ENCODE data around the gene MED15.

MED15 gene

DNA sequence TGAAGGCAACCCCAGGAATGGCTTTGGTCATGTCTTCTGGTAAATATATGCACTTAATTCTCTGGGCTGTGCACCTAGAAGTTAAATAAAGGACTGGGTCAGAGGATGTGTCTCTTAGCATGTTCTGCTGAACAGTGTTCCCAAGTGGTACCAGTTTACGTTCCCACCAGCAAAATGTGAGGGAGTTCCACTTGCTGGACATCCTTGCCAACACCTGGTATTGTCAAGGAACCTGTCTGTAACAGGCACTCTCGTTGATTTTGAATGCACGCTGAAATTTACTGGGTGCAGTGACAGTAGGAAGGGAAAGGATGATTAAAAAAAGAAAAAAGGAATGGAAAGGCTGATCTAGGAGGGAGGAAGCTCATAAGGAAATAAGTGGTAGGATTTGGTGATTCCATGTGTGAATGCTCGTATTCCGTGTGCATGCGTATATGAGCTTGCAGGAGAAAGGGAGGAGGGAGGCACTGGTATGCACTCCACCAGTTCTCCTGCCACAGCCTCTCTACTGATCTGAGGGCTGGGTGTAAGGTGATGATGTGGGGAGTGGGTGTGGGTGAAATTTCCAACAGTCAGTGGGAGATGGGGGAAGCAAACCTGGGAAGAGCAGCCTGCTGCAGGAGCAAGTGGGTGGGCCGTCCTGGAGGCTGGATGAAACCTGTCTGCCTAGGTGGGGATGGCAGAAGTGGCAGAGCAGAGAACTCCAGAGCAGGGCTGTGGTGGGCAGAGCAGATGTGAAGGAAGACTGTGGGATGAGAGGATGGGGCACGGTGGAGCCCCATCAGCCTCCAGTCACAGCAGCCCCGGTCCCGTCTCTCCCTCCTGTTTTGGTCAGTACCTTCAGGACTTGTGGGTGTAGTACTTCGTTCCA is 15.0 kb downstream of the MED15 start:
- Histone ChIP-seq H3K36me3 (peaks cover 51% of the 10 kb centered on the region), H3K4me1 (ENCODE audit: control insufficient read depth in 1 of 2, insufficient read depth in 1 of 2, low read depth in 1 of 2, low read length in 1 of 2) (no peaks in the 10 kb centered on the region), H3K4me3 (ENCODE audit: low read depth in 1 of 2, low read length in 1 of 2) (no peak overlapping the region)

GRCh38 chr22:20523086-20523983 is 15.9 kb downstream of the MED15 start:
- Histone ChIP-seq H3K9me3 (no peaks in the 10 kb centered on the region), H3K27ac (peak overlapping the region; percentile 49), H3K4me1 (ENCODE audit: control insufficient read depth in 1 of 2, insufficient read depth in 1 of 2, low read depth in 1 of 2, low read length in 1 of 2) (no peaks in the 10 kb centered on the region)

More for the DNA sequence above, 15.0 kb downstream of the MED15 start:
- H3K27me3 ChIP-seq: no peaks in the 10 kb centered on the region
- peak overlapping the region; percentile 49 for H3K27ac ChIP-seq
- no peak for TF ChIP-seq CTCF (IDR thresholded peaks at IDR 0.05)
- no peaks in the 10 kb centered on the region for H3K9me3 ChIP-seq

GRCh38 chr22:20524004-20524481 is 16.6 kb downstream of the MED15 start:
- H3K9me3 ChIP-seq: no peaks in the 10 kb centered on the region
- peak overlapping the region; percentile 49 for H3K27ac ChIP-seq
- no peaks in the 10 kb centered on the region for H3K27me3 ChIP-seq
- H3K4me1 ChIP-seq (ENCODE audit: control insufficient read depth in 1 of 2, insufficient read depth in 1 of 2, low read depth in 1 of 2, low read length in 1 of 2): no peaks in the 10 kb centered on the region
- H3K36me3 ChIP-seq: peaks cover 48% of the 10 kb centered on the region
- H3K4me3 ChIP-seq (ENCODE audit: low read depth in 1 of 2, low read length in 1 of 2): no peak overlapping the region
- TF ChIP-seq CTCF (IDR thresholded peaks at IDR 0.05): no peak

More at GRCh38 chr22:20523086-20523983, 15.9 kb downstream of the MED15 start:
- TF ChIP-seq CTCF (IDR thresholded peaks at IDR 0.05): no peak
- peaks cover 50% of the 10 kb centered on the region for H3K36me3 ChIP-seq
- no peaks in the 10 kb centered on the region for H3K27me3 ChIP-seq
- no peak overlapping the region for H3K4me3 ChIP-seq (ENCODE audit: low read depth in 1 of 2, low read length in 1 of 2)

DNA sequence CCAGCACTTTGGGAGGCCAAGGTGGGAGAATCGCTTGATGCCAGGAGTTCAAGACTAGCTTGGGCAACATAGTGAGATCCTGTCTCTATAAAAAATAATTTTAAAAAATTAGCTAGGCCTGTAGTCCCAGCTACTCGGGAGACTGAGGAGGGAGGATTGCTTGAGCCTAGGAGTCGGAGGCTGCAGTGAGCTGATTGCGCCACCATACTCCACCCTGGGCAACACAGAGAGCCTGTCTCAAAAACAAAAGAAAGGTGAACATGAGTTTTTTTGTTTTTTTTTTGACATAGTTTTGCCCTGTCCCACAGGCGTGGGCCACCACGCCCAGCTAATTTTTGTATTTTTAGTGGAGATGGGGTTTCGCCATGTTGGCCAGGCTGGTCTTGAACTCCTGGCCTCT is 17.6 kb downstream of the MED15 start:
- H3K9me3 ChIP-seq: no peaks in the 10 kb centered on the region
- peaks cover 39% of the 10 kb centered on the region for H3K36me3 ChIP-seq
- H3K4me3 ChIP-seq (ENCODE audit: low read depth in 1 of 2, low read length in 1 of 2): no peak overlapping the region
- TF ChIP-seq CTCF (IDR thresholded peaks at IDR 0.05): no peak
- H3K4me1 ChIP-seq (ENCODE audit: control insufficient read depth in 1 of 2, insufficient read depth in 1 of 2, low read depth in 1 of 2, low read length in 1 of 2): no peaks in the 10 kb centered on the region
- no peaks in the 10 kb centered on the region for H3K27me3 ChIP-seq
- H3K27ac ChIP-seq: no peak overlapping the region

- H3K4me1 ChIP-seq (ENCODE audit: control insufficient read depth in 1 of 2, insufficient read depth in 1 of 2, low read depth in 1 of 2, low read length in 1 of 2): no peaks in the 10 kb centered on the region
- H3K4me3 ChIP-seq (ENCODE audit: low read depth in 1 of 2, low read length in 1 of 2): no peak overlapping the region
- no peak for TF ChIP-seq CTCF (IDR thresholded peaks at IDR 0.05)
- H3K9me3 ChIP-seq: no peaks in the 10 kb centered on the region
- no peak overlapping the region for H3K27ac ChIP-seq
- no peaks in the 10 kb centered on the region for H3K27me3 ChIP-seq
- peaks cover 42% of the 10 kb centered on the region for H3K36me3 ChIP-seq
These were observed 18.9 kb downstream of the MED15 start for GRCh38 chr22:20526305-20526627.
